HepG2 (cell line): ENCODE results near the gene CACNA2D1. TPM values are rescaled to one million over a fixed set of nuclear protein-coding genes. Genes with fewer than 3 reads are reported as not detected.

ENCODE experiments used
- ATAC-seq: fragments of 200-7000 bp; cut with Tn5 transposase; 3 replicates; pipeline ENCODE4 v1.9.1; 2020; ENCODE audit warnings: mild to moderate bottlenecking, moderate library complexity
- BruUV-seq: library from RNA; stranded (reverse); fragments of 400-500 nt; replicated peaks from 2 replicates; lab custom pipeline; 2021; lab: Mats Ljungman, UMichigan
- CTCF ChIA-PET: fragments of 300-600 bp; formaldehyde crosslinking; extraction: SDS; loops from one replicate; lab custom pipeline; 2021; ENCODE audit warnings: low total read pairs, inconsistent platforms, low intra/inter-chr PET ratio; lab: Yijun Ruan, JAX
- POLR2A ChIA-PET: fragments of 350-600 bp; sonication (Branson Sonifier 250); formaldehyde crosslinking; loops from one replicate; lab custom pipeline; 2020; ENCODE audit warnings: antibody characterized with exemption, inconsistent platforms; lab: Yijun Ruan, JAX
- DNase-seq: peaks from one replicate; pipeline ENCODE4 v3.0.0-alpha.2; 2015; ENCODE audit warnings: low spot score
- FAIRE-seq: peaks from 3 replicates; lab custom pipeline; 2011; peaks lifted over from hg19 to GRCh38; lab: Jason Lieb, UNC
- H2AFZ ChIP-seq: one replicate; pipeline ENCODE4 v1.6.1; 2011; ENCODE audit warnings: low read length, inconsistent platforms
- H3K27ac ChIP-seq: fragments of 300-600 bp; 3 replicates; pipeline ENCODE4 v1.8.0; 2011; ENCODE audit warnings: mixed run types, mild to moderate bottlenecking, mixed read lengths, low read length, inconsistent platforms; ENCODE audit not compliant: insufficient read depth; ENCODE audit errors: extremely low read length
- H3K27me3 ChIP-seq, 2 experiments: fragments of 200-600 bp in 1 of 2; 2 replicates in 1 of 2; 3 replicates in 1 of 2; pipeline versions ENCODE4 v1.6.0 to v1.8.0; 2011; ENCODE audit warnings: low read length in 2 of 2, mild to moderate bottlenecking in 2 of 2, moderate library complexity in 2 of 2, inconsistent platforms in 1 of 2; ENCODE audit not compliant: insufficient read depth in 2 of 2, control insufficient read depth in 1 of 2
- H3K36me3 ChIP-seq, 2 experiments: fragments of 200-600 bp in 1 of 2; replicated peaks in 1 of 2; 2 replicates in 1 of 2; 3 replicates in 1 of 2; pipeline versions ENCODE4 v1.5.1 to v1.8.0; 2011; ENCODE audit warnings: low read length in 2 of 2, inconsistent platforms in 1 of 2; ENCODE audit not compliant: insufficient read depth in 2 of 2, control insufficient read depth in 1 of 2
- H3K4me1 ChIP-seq: 2 replicates; pipeline ENCODE4 v1.5.1; 2012; ENCODE audit warnings: low read length, inconsistent platforms; ENCODE audit not compliant: insufficient read depth
- H3K4me2 ChIP-seq: 2 replicates; pipeline ENCODE4 v1.6.0; 2011; ENCODE audit warnings: low read depth, low read length, inconsistent platforms
- H3K4me3 ChIP-seq, 3 experiments: fragments of 200-600 bp in 1 of 3; sonication (generic), shearing (Covaris generic) in 1 of 3; replicated peaks in 1 of 3; 2 replicates each; pipeline ENCODE4 v1.5.1; 2011 to 2016; ENCODE audit warnings: low read length in 3 of 3, inconsistent platforms in 2 of 3, low read depth in 2 of 3, mild to moderate bottlenecking in 2 of 3, control low read depth in 1 of 3, mixed read lengths in 1 of 3; ENCODE audit not compliant: insufficient read depth in 1 of 3
- H3K79me2 ChIP-seq: one replicate; pipeline ENCODE4 v1.6.1; 2011; ENCODE audit warnings: low read length, inconsistent platforms; ENCODE audit not compliant: insufficient read depth
- H3K9ac ChIP-seq: 2 replicates; pipeline ENCODE4 v1.6.0; 2011; ENCODE audit warnings: mild to moderate bottlenecking, low read depth, low read length, inconsistent platforms; ENCODE audit not compliant: insufficient read depth
- H3K9me3 ChIP-seq: 2 replicates; pipeline ENCODE4 v1.5.1; 2012; ENCODE audit warnings: mild to moderate bottlenecking, low read length
- H4K20me1 ChIP-seq: 2 replicates; pipeline ENCODE4 v1.6.0; 2011; ENCODE audit warnings: inconsistent platforms, mild to moderate bottlenecking, low read length, moderate library complexity; ENCODE audit not compliant: insufficient read depth
- TEAD2 ChIP-seq: sonication (generic); formaldehyde crosslinking; IDR thresholded peaks from 2 replicates; pipeline ENCODE4 v1.9.0; 2021; ENCODE audit warnings: missing genetic modification reagents
- WGBS: methylation state at CpG from one replicate; pipeline ENCODE4 v1.1.6; 2017; ENCODE audit warnings: low lambda C conversion rate; 5-methylcytosine and 5-hydroxymethylcytosine counted together
- in situ Hi-C: cut with HindIII; loops from 2 replicates; pipeline ENCODE4 v1.10.0; 2017; ENCODE audit warnings: low pct_unique_long_range_greater_than_20kb; ENCODE audit not compliant: extremely low pct_ligation_motif_present
- intact Hi-C: fragments of 100-400 bp; cut with micrococcal nuclease; formaldehyde crosslinking; loops from one replicate; pipeline ENCODE4 v1.10.0; 2022; ENCODE audit not compliant: unreplicated experiment
- polyA plus RNA-seq, 8 experiments: library from polyadenylated mRNA; depleted of rRNA in 3 of 8; stranded (reverse) in 7 of 8; unstranded in 1 of 8; fragments of >200 nt; fragmentation: Illumina TruSeq in 4 of 8; extraction: Trizol in 4 of 8; gene quantifications; 2 replicates each; pipeline versions ENCODE4 v1.2.1 to v1.2.3, GENCODE V29; 2011 to 2016; ENCODE audit warnings: low read depth in 4 of 8, missing spikeins in 1 of 8, mixed read lengths in 1 of 8; ENCODE audit not compliant: insufficient read depth in 1 of 8
- total RNA-seq, 5 experiments: library from RNA; depleted of rRNA; stranded (reverse); fragments of >200 nt; fragmentation: Illumina TruSeq; extraction: Trizol; gene quantifications; 2 replicates each; pipeline ENCODE4 v1.2.3, GENCODE V29; 2016; ENCODE audit warnings: low read depth in 1 of 5
- TF ChIP-seq, protein P1 (sequence below): sonication (generic); formaldehyde crosslinking; IDR thresholded peaks from 2 replicates; pipeline ENCODE4 v1.5.0; 2020; ENCODE audit warnings: mild to moderate bottlenecking, missing genetic modification reagents, moderate library complexity
- TF ChIP-seq, protein P2 (sequence below): sonication (generic); formaldehyde crosslinking; IDR thresholded peaks from 2 replicates; pipeline ENCODE4 v1.5.1; 2020; ENCODE audit warnings: missing genetic modification reagents, mild to moderate bottlenecking, borderline replicate concordance

CACNA2D1 gene
- total and polyA plus RNA-seq, 2 of the 13 experiments (the other 11 are each of a cell fraction or from before 2014, with no cell fraction given), result not detected

DNA sequence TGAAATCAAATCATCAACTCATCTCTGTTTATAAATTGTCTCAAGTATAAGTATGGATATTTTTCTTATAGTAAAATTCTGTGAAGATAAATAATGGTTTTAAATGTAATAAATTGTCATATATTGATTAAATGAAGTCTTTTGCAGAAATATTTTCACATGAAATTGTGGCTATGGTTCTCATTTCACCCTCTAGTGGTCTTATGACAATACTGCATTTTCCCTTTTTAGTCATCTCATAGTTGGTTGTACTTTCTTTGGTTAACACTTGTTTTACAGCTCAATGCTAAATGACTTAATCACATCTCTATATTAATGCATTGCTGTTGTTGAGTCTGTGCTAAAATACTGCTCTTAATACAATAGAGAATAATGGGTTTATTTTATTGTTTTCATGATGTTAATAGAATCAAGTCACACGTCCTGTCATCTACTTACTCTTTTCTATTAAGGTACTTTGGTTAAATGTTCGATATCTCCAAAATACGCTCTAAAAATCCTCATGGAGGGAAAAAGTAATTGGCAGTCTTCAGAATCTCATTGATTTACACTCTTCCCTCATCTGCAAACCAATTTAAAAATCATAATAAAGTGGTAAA, 38.0 kb upstream of the CACNA2D1 start:
- peak; percentile 26 for FAIRE-seq
- no peaks in the 10 kb centered on the region for H3K27me3 ChIP-seq
- in situ Hi-C loops (no loop called here), intact Hi-C loops (loop anchor here (5.0 to 10.0 kb wide), 3 partner anchors 247 to 987 kb away; no protein-coding TSS in a partner anchor)
- no peak for TF ChIP-seq TEAD2 (CRISPR knock-in tag)
- TF ChIP-seq, protein P1, sequence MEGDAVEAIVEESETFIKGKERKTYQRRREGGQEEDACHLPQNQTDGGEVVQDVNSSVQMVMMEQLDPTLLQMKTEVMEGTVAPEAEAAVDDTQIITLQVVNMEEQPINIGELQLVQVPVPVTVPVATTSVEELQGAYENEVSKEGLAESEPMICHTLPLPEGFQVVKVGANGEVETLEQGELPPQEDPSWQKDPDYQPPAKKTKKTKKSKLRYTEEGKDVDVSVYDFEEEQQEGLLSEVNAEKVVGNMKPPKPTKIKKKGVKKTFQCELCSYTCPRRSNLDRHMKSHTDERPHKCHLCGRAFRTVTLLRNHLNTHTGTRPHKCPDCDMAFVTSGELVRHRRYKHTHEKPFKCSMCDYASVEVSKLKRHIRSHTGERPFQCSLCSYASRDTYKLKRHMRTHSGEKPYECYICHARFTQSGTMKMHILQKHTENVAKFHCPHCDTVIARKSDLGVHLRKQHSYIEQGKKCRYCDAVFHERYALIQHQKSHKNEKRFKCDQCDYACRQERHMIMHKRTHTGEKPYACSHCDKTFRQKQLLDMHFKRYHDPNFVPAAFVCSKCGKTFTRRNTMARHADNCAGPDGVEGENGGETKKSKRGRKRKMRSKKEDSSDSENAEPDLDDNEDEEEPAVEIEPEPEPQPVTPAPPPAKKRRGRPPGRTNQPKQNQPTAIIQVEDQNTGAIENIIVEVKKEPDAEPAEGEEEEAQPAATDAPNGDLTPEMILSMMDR (CRISPR knock-in tag), result peak; percentile 52
- TF ChIP-seq, protein P2, sequence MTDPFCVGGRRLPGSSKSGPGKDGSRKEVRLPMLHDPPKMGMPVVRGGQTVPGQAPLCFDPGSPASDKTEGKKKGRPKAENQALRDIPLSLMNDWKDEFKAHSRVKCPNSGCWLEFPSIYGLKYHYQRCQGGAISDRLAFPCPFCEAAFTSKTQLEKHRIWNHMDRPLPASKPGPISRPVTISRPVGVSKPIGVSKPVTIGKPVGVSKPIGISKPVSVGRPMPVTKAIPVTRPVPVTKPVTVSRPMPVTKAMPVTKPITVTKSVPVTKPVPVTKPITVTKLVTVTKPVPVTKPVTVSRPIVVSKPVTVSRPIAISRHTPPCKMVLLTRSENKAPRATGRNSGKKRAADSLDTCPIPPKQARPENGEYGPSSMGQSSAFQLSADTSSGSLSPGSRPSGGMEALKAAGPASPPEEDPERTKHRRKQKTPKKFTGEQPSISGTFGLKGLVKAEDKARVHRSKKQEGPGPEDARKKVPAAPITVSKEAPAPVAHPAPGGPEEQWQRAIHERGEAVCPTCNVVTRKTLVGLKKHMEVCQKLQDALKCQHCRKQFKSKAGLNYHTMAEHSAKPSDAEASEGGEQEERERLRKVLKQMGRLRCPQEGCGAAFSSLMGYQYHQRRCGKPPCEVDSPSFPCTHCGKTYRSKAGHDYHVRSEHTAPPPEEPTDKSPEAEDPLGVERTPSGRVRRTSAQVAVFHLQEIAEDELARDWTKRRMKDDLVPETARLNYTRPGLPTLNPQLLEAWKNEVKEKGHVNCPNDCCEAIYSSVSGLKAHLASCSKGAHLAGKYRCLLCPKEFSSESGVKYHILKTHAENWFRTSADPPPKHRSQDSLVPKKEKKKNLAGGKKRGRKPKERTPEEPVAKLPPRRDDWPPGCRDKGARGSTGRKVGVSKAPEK (CRISPR knock-in tag), result no peak
- 24% methylated on average over 3 of the region's 3 CpGs for WGBS
- ChIA-PET POLR2A (no interaction called here), CTCF (interaction anchor here (0.9 kb wide), 1 partner anchor 437 kb away, joined by 3 read pairs; no protein-coding TSS in a partner anchor)
- H3K4me3 ChIP-seq, result no peak overlapping the region
- H3K4me2 ChIP-seq, result no peak overlapping the region
- no peak overlapping the region for H2AFZ ChIP-seq
- DNase-seq, result peak; percentile 2
- ATAC-seq, result no peak
- H3K9me3 ChIP-seq, result no peaks in the 10 kb centered on the region
- H3K27ac ChIP-seq, result no peak overlapping the region
- H4K20me1 ChIP-seq, result no peaks in the 10 kb centered on the region
- BruUV-seq, result no TSS peak
- no peaks in the 10 kb centered on the region for H3K4me1 ChIP-seq
- H3K9ac ChIP-seq, result no peak overlapping the region
- H3K79me2 ChIP-seq, result no peaks in the 10 kb centered on the region
- H3K36me3 ChIP-seq, result no peaks in the 10 kb centered on the region
